Measurements from ENCODE around the gene CPED1.
"Not testable (repeated sequence)": the region's sequence is repeated elsewhere in the genome, so short reads cannot be mapped to it uniquely, and the experiment has no call there.

CPED1 gene

DNA sequence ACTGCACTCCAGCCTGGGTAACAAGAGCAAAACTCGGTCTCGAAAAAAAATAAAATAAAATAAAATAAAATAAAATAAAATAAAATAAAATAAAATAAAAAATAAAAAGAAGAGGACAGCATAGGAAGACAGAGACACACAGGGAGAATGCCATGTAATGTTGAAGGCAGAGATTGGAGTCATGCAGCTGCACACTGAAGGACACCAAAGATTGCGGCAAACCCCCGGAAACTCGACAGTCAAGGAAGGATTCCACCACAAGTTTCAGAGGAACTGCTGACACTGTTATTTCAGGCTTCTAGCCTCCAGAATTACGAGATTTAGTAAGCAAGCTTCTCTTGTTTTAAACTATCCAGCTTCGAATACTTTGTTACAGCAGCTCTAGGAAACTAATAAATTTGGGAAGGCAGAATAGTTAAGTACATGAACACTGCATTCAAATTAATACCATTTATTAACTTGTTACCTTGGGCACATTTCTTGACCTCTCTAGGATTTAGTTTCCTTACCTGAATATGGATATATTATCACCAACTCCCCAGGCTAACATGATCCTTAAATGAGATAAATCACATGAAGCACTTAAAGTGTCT, 9.5 kb downstream of the CPED1 start:
- DNase-seq: no peak

DNA sequence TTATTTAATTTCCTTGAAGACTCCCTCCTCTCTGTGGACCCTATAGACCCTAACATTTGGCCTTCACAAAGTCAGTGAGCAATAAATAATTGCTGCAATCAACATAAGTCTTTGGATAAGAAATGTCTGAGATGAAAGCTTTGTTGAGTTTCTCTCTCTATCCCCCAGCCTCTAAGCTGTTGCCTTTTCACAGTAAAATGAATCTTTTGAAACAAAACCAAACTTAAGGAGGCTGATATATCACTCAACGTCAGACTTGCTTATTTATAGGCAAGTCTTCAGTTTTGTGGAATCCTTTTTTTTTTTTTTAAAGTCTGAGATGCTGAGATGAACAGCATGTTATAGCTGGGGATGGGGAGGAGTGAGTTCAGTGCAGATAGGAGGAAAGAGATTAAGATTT, 10.0 kb downstream of the CPED1 start:
- DNase-seq: no peak

DNA sequence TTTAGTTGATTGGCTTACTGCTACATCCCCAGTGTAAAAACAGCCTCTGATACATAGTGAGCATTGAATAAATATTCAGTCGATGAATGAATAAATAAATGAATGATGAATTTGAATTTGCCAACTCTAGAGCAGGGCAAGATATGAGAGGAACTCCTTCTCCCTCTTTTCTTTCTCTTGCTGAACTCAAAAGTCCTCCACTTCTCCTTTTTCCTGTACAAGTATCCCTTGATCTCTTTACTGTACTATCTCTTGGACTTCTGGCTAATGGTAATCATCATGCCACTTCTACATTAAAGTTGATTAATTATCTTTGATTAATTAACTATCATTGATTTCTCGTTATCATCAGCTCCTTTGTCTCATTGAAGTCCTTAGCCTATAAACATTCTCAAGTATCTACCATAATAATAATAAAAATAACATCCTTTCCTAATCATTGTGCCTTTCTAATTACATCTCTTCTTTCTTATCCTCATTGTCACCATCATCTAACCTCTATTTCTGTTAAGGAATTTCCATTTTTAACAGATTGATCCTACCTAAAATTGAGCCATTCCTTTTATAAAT, 10.6 kb downstream of the CPED1 start:
- no peak for DNase-seq

DNA sequence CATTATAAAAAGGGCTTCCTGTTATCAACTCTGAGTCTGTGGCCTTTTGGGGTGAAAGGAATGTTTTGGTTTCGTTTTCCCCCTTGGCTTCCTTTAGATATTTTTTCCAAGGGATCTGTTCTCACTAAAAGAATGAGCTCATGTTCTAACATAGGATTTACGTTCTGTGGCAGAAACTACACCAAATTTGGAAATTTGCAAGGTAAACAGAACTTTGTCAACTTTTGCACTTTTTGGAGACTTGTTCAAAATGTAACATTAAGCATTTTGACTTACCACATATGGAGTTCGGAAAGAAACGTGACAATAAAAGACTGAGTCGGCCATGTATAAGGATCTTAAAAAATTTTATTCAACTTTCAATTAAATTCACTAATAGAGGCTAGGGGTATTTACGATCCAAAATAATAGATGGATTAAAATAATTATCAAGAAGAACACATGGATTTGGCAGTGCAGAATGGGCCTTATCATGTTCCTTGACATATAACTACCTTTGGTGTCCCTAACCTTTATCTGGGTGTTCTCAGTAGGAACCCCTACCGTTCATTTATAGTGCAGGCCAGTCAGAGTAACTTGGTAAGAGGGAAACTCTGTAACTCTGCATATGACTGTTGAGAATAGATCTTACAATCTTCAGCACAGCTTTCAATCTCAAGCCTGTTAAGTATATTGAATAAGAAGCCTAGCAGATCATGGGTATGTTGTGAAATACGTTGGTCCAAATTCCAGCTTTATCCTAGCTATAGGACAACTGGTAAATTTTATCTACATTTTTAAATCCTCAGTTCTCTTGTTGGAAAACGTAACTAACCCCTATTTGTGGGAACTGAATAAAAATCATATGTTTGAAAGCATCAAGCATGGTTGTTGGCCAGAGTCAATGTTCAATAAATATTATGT, 11.8 kb downstream of the CPED1 start:
- DNase-seq: no peak

DNA sequence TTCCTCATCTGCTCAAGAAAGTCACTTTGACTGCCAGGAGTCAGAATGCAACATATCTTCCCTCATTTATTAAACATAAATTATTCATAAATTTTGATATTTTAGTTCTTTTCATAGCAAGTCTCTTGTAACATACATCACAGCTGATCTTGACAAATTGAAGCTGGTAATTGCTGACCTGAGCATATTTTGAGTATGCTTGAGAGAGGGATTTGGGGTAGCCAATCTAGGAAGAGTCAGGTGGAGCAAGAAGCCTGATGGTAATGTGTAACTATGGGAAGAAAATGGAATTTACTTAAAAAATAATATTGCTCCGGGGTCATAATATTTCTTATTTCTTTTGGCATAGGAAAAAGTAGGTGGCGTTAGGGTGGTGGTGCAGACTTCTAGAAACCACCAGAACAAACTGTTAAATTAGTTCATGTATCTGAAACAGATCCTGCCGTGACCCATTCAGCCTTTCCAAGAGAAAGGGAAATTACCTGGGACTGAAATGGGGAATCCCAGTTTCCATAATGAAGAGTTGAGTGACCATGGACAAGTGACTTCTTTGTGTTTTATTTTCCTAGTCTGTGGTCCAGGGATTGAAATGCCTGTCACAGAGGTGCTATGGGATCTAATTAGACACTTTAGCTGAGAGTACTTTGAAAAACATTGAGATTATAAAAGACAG, 12.9 kb downstream of the CPED1 start:
- DNase-seq: no peak

DNA sequence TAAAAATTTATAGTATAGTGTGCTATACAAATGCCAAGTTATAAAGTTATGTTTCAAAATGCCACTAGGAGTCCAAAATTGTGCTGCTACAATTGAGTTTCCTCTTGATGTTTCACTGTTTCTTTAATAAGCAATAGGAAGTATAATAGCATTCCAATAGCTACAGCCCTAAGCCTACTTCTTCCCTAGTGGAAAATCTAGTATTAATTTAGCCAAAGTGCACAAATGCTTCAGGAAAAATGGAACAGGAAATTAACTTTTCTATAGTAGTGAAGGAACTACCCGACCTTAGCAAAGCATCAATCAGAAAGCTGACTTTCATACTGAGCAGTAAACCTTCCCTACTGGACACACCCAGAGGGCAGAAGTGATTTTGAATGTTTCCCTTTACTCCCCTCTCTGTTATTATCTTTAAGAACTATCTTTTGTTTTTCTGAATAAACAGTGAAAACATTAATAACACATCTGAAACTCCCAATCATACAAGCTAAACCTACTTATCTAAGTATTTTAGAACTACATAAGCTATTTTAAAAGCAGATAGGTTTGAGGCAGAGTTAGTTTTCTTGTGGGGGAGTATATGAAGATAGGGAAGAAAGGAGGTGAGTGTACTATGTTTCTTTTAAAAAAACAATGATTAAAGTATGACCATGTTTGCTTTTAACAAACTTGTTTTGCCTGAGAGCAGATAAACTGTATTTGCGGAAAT, 13.7 kb downstream of the CPED1 start:
- DNase-seq: no peak

DNA sequence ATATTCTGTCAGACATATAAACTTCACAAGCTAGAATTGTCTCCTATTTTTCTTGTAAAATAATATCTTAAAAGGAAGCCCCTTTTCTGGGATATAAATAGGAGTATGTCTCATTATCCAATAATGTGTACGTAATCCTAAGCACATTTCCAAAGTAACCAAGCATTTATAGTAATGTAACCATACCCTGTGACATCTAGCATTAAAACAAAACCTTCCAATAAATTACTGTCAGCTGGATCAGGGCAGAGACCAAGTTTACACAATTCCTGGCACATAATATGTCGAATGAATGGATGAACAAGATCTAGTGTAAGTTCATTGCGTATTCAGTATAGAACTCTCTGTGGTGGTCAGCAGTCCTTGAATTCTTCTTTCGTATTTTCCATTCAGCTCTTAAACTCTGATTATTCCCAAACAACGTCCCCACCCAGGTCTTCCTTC, 14.3 kb downstream of the CPED1 start:
- no peak for DNase-seq

DNA sequence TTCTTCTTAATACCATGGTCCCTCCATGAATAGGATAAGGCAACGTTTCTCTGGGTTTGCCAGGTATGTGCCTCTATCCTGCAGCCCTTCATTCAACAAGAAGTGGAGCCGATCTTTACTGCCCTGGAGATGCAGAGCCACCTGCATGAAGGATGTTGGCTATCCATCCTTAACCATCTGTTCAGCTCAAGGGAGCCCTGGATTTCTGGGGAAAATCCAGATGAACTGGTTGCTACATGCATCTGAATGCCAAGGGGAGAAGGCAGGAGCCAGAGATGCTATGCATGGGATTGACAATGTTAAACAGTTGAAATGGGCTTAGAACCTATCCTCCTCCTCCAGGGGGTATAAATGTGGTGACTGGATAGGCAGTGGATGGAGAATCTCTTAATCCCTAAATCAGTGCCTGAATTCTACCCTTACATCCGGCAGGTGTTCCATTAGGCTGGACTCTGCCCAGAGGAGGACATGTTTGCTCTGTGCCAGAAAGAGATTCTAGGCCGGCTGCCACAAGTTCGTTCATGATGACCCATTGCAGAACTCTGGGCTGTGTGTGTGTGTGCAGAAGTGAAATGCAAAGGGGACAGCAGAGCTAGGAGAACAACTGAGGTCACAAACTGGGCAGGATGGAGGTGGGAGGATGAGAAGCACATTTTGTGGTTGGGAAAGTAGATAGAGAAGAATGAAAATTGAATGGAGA, 15.6 kb downstream of the CPED1 start:
- no peak for DNase-seq

DNA sequence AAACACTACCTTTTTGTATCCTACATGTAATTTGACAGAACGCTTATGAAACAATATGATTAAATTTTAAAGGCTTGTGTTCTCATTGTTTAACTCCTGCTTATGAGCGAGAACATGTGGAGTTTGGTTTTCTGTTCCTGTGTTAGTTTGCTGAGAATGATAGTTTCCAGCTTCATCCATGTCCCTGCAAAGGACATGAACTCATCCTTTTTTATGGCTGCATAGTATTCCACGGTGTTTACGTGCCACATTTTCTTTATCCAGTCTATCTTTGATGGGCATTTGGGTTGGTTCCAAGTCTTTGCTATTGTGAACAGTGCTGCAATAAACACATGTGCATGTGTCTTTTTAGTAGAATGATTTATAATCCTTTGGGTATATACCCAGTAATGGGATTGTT, 16.5 kb downstream of the CPED1 start:
- DNase-seq: not testable (repeated sequence)

DNA sequence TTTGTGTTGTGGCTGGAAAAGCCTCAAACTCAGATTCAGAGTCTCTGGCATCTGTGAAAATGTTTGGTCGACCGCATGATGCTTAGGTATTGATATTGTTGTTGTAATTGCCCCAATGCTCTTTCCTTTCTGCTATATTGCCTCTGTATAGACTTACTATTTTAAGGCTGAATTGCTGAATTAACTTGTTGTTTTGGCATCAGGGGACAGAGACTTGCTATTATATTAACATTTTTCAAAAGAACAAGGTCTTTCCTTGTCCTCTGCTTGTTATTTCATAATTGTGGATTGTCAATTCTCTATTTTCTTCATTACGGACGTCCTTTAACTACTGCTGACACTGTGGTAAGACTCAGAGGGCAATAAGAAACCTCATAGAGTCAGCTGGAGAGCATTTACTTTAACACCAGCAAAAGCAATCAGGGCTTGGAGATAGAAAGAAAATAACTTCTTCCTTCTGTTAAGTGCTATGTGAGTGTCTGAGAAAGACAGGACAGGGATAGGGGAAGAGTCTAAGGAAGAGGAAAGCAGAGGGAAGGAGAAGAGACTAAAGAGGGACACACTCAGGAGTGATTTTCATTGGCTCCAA, 17.6 kb downstream of the CPED1 start:
- DNase-seq: no peak

DNA sequence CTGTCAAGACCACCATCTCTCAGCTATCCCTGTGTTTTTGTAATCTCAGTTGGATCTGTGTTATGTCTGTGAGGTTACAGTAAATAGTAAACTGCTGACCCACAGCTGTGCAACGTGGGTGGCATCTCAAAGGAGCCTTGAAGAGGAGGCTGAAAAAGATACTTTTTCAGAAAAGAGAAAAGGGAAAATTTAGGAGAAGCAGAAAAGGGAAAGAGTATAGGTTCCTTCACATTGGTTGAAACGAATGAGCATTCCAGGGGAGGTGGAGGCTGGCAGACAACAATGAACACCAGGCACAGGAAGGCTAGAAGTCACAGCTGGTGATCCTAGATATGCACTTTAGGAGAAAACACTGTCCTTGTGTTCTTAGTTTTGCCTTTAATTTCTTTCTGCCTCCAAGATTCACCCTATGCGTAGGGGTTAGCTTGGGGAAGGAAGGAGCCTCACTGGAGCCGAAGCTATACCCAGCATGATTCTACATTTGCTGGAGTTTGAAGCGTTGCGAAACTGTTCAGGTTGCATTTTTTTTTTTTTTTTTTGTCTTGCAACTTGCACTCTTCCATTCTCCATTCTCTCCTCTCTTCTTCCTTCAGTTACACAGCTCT, 18.3 kb downstream of the CPED1 start:
- DNase-seq: no peak

DNA sequence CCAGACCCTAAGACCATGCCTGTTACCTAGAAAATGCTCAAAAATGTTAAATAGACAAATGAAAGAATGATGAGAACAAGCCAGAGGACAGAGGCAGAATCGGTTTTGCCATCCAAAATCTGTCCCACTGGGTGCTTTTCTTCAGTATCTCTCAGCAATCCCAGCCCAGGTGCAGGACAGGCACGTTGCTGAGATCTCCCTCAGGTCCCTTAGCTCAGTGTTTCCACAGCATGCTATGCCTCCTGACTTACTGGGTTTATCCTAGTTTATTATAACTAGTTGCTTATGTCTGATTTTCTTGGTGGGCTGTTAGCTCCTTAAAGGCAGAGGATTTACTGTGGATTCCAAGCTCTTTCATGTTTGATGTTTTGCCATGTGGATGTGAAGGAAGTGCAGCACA, 20.3 kb downstream of the CPED1 start:
- DNase-seq: no peak

DNA sequence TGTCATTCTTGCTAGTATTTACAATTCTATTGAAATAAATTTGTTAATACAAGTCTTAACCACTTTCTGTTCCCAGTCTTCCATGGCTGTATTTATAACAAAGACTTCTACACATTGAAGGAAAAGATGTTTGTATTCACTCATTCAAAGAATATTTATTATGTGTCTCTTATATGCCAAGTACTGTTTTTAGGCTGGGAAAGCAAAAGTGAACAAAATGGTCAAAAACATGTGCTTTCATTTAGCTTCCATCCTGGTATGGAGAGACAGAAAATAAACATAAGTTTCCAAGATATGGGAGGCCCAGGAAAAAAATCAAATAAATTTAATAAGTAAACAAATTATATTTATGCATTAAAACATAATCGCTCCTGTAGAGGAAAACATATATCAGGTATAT, 22.9 kb downstream of the CPED1 start:
- DNase-seq: no peak

DNA sequence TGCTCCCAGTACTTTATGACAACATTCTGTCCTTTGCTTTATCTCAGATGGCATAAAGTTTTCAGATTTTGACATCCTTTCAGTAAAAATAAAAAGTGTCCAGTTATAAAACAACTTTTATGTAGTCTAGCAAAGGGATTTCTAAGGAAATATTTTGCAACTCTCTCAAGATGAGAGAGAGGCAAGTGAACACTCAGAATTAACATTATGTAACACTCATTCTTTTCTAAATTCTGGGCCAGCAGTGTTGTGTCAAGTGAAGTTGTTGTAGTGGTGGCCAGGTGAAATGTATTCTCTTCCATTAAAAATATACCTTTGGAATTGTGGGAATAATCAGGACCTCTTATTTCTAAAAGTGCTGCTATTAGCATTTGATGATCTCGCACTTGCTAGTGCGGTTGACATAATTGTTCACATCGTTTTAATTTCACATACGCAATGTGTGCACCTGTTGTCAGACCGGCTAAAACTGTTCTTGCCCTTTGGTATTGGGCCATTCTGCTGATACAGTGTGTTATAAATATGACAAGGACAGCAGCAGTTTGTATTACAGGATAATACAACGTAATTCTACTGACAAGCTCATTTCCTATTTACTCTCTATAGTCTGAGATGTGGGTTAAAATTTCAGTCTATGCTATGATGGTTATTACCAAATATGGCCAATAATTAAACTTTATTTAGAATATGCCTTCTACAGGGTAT, 23.8 kb downstream of the CPED1 start:
- no peak for DNase-seq

DNA sequence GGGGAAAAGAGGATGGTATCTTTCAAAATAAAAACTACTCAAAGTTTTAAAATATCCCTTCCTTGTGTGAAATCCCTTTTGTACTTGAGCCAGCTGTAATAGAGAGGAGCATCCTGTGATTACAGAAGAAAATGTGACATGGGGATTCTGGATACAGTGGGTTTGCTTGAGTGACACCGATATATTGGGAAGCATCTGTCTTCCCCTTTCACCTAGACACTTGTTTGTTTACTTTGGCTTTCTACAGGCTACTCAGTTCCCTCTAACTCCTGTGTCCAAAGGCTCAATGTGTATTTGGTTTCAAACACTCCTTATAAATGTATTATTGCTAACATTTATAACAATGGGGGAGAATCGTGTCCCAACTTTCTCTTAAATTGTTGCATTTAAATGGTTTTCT, 24.4 kb downstream of the CPED1 start:
- DNase-seq: no peak

DNA sequence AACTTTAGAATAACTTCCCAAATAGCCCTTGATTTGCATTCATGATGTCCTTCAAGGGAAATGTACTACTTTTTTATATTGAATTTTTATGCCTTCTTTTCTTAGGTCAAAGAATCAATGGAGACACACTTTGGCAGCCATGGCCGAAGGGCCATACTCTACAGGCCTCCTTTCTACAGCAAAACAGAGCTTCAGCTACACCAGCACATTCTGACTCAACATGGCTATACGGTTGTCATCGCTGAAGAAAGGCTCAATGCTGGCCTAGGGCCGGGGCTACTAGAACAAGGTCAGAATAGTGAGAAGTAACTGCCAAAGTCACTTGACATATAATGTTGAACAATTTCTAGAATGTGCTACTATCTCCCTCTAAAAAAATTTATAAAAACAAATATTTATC, 27.0 kb downstream of the CPED1 start:
- DNase-seq: no peak

DNA sequence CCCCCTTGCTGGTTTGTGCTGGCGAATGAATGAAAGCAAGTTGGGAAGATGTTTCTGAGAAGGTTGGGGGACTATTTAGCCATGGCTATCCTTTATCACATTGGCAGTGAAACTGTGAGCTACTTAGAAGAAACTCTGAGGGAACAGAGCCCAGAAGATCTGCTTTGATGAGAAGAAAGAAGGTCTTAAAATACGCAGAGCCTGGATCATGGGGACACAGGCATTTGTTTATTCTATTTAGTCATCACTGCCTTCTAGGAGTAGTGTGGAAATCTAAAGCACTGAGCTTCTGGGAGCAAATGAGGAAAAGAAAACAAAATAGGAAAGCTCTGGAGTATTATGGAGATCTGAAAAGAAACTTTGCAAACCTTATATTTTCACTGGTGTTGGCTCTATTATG, 28.5 kb downstream of the CPED1 start:
- no peak for DNase-seq

DNA sequence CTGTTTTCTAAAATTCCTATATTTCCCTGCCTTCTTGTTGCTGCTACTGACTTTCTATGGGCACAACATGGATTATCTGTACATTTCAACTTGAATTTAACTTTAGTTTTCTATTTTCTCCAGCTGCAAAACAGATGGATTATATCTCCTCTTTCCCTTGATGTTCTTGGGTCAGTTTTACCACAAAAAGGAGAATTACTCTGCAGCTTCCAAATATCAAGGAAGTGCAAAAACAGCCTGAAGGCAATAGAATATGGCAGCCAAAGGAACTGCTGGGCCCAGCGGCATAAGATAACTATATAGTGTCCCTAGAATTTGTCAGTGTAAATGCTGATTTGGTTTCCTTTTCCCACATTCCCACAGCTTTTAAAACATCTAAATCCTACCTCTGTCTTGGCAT, 29.1 kb downstream of the CPED1 start:
- DNase-seq: no peak

DNA sequence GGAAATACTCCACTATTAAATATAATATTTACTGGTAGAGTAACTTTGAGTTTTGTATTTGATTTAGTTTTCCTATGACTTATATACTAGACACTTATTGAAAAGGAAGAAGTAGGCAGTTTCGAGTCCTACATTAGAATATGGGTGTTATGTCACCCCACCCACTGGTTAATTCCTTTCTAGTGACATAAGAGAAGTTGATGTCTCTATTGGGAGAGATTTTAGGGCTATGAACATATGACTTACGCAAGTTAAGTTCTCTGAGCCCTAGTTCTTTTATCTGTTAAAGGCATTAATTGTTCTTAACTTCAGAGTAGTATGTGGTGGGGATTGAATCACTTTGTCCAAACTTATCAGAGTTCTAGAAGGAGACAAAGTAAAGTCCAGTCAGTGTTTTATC, 30.5 kb downstream of the CPED1 start:
- no peak for DNase-seq

DNA sequence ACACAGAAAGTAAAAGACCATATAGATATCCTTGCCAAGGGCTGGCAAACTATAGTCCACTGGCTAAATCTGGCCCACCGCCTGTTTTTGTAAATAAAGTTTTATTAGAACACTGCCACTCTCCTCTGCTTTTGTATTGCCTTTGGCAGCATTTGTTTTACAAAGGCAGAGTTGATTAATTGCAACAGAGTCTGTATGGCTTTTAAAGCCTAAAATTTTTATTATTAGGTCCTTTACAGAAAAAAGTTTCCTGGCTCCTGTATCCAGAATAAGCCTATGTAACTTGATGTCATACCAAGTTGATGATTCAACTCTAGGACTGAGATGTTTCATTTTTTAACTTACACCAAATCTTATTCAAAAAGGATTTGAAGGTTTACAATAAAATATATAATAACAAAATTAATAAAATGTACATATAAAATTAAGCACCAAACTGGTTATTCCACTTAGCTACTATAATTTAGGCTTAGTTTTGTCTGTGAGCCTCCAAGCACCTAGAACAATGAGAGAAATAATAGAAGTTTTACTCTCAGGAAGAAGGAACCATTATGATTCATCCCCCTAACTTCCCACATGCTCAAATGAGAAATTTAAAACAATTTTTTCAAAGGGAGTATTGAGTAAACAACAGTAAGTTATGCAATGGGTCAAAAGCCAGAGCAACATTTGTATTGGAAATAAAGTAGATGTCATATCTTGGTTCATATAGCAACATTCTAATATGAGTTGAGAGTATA, 31.9 kb downstream of the CPED1 start:
- DNase-seq: no peak

Data from activated gamma-delta T cell (primary cell).